DOHH2 (cell line): ENCODE results near the gene LSMEM2.

Experiments
- CTCF ChIP-seq: fragments of 200-600 bp; sonication (generic); IDR thresholded peaks from one replicate; pipeline ENCODE4 v1.5.1; 2014; ENCODE audit warnings: antibody characterized with exemption, mild to moderate bottlenecking, low read depth, low read length; ENCODE audit not compliant: poor library complexity, severe bottlenecking
- EZH2phosphoT487 ChIP-seq: fragments of 200-600 bp; sonication (generic); IDR thresholded peaks from 2 replicates; pipeline ENCODE4 v1.6.1; 2017; ENCODE audit warnings: borderline replicate concordance, mild to moderate bottlenecking, antibody characterized with exemption, low read length, moderate library complexity, mixed read lengths

- TF ChIP-seq CTCF (no peak), EZH2phosphoT487 (no peak)
These were observed 40.5 kb downstream of the LSMEM2 start for GRCh38 chr3:50319181-50319893.
